GM12801 (cell line): ENCODE measurements around the gene FBXO10.

Experiments used
- CTCF ChIP-seq: IDR thresholded peaks from one replicate; pipeline ENCODE4 v1.5.1; 2011; ENCODE audit warnings: control low read depth; ENCODE audit not compliant: insufficient read length; ENCODE audit errors: extremely low read depth

Gene FBXO10

GRCh38 chr9:37575921-37576721 is at the start of gene FBXO10:
Gene FBXO10 (minus strand): TSS chr9:37576380. CDS start chr9:37541768, 34,612 bp downstream.
- TF ChIP-seq CTCF: no peak

GRCh38 chr9:37625758-37626147 is 49.6 kb upstream of the FBXO10 start:
- TF ChIP-seq CTCF: no peak

GRCh38 chr9:37625036-37625757 is 49.0 kb upstream of the FBXO10 start:
- no peak for TF ChIP-seq CTCF

GRCh38 chr9:37624073-37624472 is 47.9 kb upstream of the FBXO10 start:
- no peak for TF ChIP-seq CTCF

- no peak for TF ChIP-seq CTCF
These were observed 47.1 kb upstream of the FBXO10 start for GRCh38 chr9:37623267-37623666.

GRCh38 chr9:37622462-37622861 is 46.3 kb upstream of the FBXO10 start:
- TF ChIP-seq CTCF: no peak

- no peak for TF ChIP-seq CTCF
These were observed 45.3 kb upstream of the FBXO10 start for GRCh38 chr9:37621273-37622121.
